Measurements from ENCODE around the gene XAB2.
"Not testable (repeated sequence)": the region's sequence is repeated elsewhere in the genome, so short reads cannot be mapped to it uniquely, and the experiment has no call there.

The XAB2 gene

DNA sequence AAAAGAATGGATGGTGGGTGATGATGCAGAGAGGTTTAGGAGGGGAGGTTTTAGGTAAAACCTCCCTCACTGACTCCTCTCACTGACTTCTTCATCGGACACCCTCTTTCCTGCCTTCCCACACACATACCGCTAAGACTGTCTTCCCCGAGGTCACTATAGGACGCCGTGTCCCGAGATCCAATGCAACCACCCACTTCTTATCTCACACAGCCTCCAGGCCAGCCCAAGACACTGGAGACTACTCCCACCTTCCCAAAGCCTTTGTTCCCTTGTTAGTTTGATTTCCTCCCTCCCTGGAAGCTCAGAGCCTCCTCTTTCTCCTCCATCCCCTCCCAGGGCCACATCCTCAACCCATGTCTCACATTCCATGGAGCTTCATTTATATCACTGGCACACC is 50.2 kb downstream of the XAB2 start:
- no peaks in the 10 kb centered on the region for H3K4me1 ChIP-seq (ENCODE audit: control insufficient read depth in 1 of 2, insufficient read depth in 2 of 2, low read length in 2 of 2)
- no peaks in the 10 kb centered on the region for H3K9me3 ChIP-seq (ENCODE audit: control insufficient read depth in 1 of 2, low read length in 2 of 2)
- H3K27ac ChIP-seq (ENCODE audit: low read depth, low read length): no peak overlapping the region
- H3K27me3 ChIP-seq (ENCODE audit: control insufficient read depth in 1 of 2, insufficient read depth in 2 of 2, low read length in 2 of 2): peaks cover 0 to 2% of the 10 kb centered on the region in 2 donors
- no peaks in the 10 kb centered on the region for H3K36me3 ChIP-seq (ENCODE audit: control insufficient read depth in 1 of 2, insufficient read depth in 2 of 2, low read length in 2 of 2)
- no peak overlapping the region for H3K9ac ChIP-seq (ENCODE audit: low read depth in 1 of 2, low read length in 2 of 2)
- no peak overlapping the region for H3K4me3 ChIP-seq (ENCODE audit: low read depth in 1 of 2, low read length in 2 of 2)

DNA sequence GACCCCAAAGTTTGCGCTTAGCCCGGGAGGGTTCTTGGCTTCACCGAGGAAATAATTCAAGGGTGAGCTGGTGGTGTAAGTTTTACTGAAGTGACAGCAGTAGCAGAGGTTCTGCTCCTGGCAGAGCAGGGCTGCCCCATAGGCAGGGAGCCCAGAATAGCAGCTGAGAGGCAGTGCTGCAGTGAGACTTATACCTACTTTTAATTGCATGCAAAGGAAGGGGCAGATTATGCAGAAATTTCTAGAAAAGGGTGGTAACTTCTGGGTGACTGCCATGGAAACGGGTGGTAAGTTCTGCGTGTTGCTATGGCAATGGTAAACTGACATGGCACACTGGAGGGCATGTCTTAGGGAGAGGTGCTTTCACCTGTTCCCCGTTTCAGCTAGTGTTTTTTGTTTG is 51.2 kb downstream of the XAB2 start:
- H3K4me3 ChIP-seq (ENCODE audit: low read depth in 1 of 2, low read length in 2 of 2): no peak overlapping the region
- H3K4me1 ChIP-seq (ENCODE audit: control insufficient read depth in 1 of 2, insufficient read depth in 2 of 2, low read length in 2 of 2): no peaks in the 10 kb centered on the region
- no peaks in the 10 kb centered on the region for H3K9me3 ChIP-seq (ENCODE audit: control insufficient read depth in 1 of 2, low read length in 2 of 2)
- peaks cover 0 to 2% of the 10 kb centered on the region in 2 donors for H3K27me3 ChIP-seq (ENCODE audit: control insufficient read depth in 1 of 2, insufficient read depth in 2 of 2, low read length in 2 of 2)
- H3K27ac ChIP-seq (ENCODE audit: low read depth, low read length): no peak overlapping the region
- no peaks in the 10 kb centered on the region for H3K36me3 ChIP-seq (ENCODE audit: control insufficient read depth in 1 of 2, insufficient read depth in 2 of 2, low read length in 2 of 2)
- H3K9ac ChIP-seq (ENCODE audit: low read depth in 1 of 2, low read length in 2 of 2): no peak overlapping the region

DNA sequence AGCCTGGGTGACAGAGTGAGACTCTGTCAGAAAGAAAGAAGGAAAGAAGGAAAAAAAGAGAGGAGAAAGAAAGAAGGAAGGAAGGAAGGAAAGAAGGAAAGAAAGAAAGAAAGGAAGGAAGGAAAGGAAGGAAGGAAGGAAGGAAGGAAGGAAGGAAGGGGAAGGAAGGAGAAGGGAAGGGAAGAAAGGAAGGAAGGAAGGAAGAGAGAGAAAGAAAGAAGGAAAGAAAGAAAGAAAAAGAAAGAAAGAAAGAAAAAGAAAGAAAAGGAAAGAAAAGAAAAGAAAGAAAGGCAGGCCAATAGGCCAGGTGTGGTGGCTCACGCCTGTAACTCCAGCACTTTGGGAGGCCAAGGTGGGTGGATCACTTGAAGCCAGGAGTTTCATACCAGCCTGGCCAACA is 51.9 kb downstream of the XAB2 start:
- H3K9me3 ChIP-seq (ENCODE audit: control insufficient read depth in 1 of 2, low read length in 2 of 2); H3K36me3 ChIP-seq (ENCODE audit: control insufficient read depth in 1 of 2, insufficient read depth in 2 of 2, low read length in 2 of 2); H3K27ac ChIP-seq (ENCODE audit: low read depth, low read length); H3K4me3 ChIP-seq (ENCODE audit: low read depth in 1 of 2, low read length in 2 of 2); H3K27me3 ChIP-seq (ENCODE audit: control insufficient read depth in 1 of 2, insufficient read depth in 2 of 2, low read length in 2 of 2); H3K4me1 ChIP-seq (ENCODE audit: control insufficient read depth in 1 of 2, insufficient read depth in 2 of 2, low read length in 2 of 2); H3K9ac ChIP-seq (ENCODE audit: low read depth in 1 of 2, low read length in 2 of 2): not testable (repeated sequence)

DNA sequence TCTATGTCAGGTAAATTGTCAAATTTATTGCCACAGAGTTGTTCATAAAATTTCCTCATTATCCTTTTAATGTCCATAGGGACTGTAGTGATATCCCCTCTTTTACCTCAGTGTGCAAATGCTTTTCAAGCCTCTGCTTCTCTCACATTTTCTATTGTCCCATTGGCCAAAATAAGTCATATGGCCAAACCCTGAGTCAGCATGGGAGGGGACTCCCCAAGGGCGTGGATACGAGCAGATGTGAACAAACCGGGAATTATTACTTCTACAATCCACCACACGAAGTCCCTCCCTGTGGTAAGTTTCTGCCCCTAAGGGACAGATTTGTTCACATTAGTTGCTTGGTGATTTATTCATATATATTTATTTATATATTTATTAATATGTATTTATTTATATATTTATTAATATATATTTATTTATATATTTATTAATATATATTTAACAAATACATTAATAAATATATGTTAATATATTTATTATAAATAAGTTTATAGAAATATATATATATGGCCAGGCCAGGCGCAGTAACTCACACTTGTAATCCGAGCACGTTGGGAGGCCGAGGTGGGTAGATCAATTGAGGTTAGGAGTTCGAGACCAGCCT is 53.8 kb downstream of the XAB2 start:
- Histone ChIP-seq H3K27me3 (ENCODE audit: control insufficient read depth in 1 of 2, insufficient read depth in 2 of 2, low read length in 2 of 2) (no peaks in the 10 kb centered on the region), H3K36me3 (ENCODE audit: control insufficient read depth in 1 of 2, insufficient read depth in 2 of 2, low read length in 2 of 2) (no peaks in the 10 kb centered on the region), H3K27ac (ENCODE audit: low read depth, low read length) (no peak overlapping the region), H3K4me1 (ENCODE audit: control insufficient read depth in 1 of 2, insufficient read depth in 2 of 2, low read length in 2 of 2) (no peaks in the 10 kb centered on the region), H3K9me3 (ENCODE audit: control insufficient read depth in 1 of 2, low read length in 2 of 2) (no peaks in the 10 kb centered on the region), H3K4me3 (ENCODE audit: low read depth in 1 of 2, low read length in 2 of 2) (no peak overlapping the region), H3K9ac (ENCODE audit: low read depth in 1 of 2, low read length in 2 of 2) (no peak overlapping the region)

DNA sequence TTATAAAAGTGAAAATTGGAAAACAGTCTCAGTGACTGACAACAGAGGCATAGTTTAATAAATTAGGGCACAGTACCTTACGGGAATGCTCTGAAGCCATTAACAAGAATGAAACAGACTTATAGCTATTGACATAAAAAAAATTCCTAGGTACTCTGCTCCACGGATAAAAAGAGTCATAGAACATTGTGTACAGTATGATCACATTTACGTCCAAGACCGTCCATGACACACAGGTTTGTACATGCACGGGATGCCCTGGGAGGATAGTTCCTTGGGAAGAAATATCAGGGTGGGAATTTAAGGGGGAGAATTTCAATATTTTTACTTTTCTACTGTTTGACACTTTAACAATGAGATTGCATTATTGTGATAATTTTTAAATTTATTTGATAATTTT is 58.6 kb downstream of the XAB2 start:
- no peaks in the 10 kb centered on the region for H3K4me1 ChIP-seq (ENCODE audit: control insufficient read depth in 1 of 2, insufficient read depth in 2 of 2, low read length in 2 of 2)
- H3K4me3 ChIP-seq (ENCODE audit: low read depth in 1 of 2, low read length in 2 of 2): no peak overlapping the region
- no peak overlapping the region for H3K9ac ChIP-seq (ENCODE audit: low read depth in 1 of 2, low read length in 2 of 2)
- no peaks in the 10 kb centered on the region for H3K9me3 ChIP-seq (ENCODE audit: control insufficient read depth in 1 of 2, low read length in 2 of 2)
- no peaks in the 10 kb centered on the region for H3K27me3 ChIP-seq (ENCODE audit: control insufficient read depth in 1 of 2, insufficient read depth in 2 of 2, low read length in 2 of 2)
- H3K36me3 ChIP-seq (ENCODE audit: control insufficient read depth in 1 of 2, insufficient read depth in 2 of 2, low read length in 2 of 2): no peaks in the 10 kb centered on the region
- H3K27ac ChIP-seq (ENCODE audit: low read depth, low read length): no peak overlapping the region
